Mononuclear cell (primary cell): ENCODE measurements around the gene CDH4. TPM values are rescaled to one million over a fixed set of nuclear protein-coding genes. Genes with fewer than 3 reads are reported as not detected.

Source experiments
- H3K27me3 ChIP-seq: 2 replicates; pipeline ENCODE4 v1.6.0; 2011; ENCODE audit warnings: low read length, control low read depth; ENCODE audit not compliant: insufficient read depth
- H3K4me1 ChIP-seq: 2 replicates; pipeline ENCODE4 v1.5.1; 2011; ENCODE audit warnings: mild to moderate bottlenecking, low read length, control low read depth; ENCODE audit not compliant: insufficient read depth
- H3K4me3 ChIP-seq: 2 replicates; pipeline ENCODE4 v1.5.1; 2011; ENCODE audit warnings: mild to moderate bottlenecking, low read length, moderate library complexity
- H3K9me3 ChIP-seq: 2 replicates; pipeline ENCODE4 v1.5.1; 2011; ENCODE audit warnings: low read depth, mild to moderate bottlenecking, control low read depth, low read length
- total RNA-seq: library from RNA; depleted of rRNA; stranded (reverse); fragments of >200 nt; gene quantifications from one replicate; pipeline ENCODE4 v1.2.3, GENCODE V29; 2012

Gene CDH4
- total RNA-seq, 1 donor, result under 0.01 TPM

DNA sequence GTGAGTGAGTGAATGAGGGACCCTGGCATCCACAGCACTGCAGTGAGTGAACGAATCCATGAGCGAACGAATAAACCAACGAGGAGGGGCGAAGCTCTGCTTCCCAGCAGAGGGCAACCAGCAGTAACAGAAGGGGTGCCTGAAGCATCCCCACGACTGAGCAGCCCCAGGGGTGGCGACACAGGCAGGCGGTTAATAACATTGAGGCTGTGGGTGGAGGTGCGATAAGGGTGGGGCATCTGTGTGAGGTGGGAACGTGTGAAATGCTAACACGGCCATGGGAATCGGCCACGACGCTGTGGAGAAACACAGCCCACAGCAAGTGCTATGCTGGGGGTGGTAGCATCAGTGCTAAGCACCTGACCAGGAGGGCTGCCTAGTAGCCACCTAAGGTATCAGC is 737.7 kb downstream of the CDH4 start:
- Histone ChIP-seq H3K4me3 (no peak overlapping the region), H3K9me3 (peaks cover 5% of the 10 kb centered on the region), H3K4me1 (peaks cover 4% of the 10 kb centered on the region), H3K27me3 (no peaks in the 10 kb centered on the region)
